AG10803 (cell line): Measurements from ENCODE around the gene EYS.

ENCODE experiments used
- DNase-seq: peaks from one replicate; pipeline ENCODE4 v3.0.0; 2010; ENCODE audit warnings: low read depth
- H3K4me3 ChIP-seq: 2 replicates; pipeline ENCODE4 v1.5.1; 2011; ENCODE audit warnings: mild to moderate bottlenecking, low read length, control low read depth
- TF ChIP-seq, protein P1 (sequence below): conservative IDR thresholded peaks from 2 replicates; pipeline ENCODE4 v1.5.1; 2011; ENCODE audit warnings: mild to moderate bottlenecking, low read length, control low read depth, inconsistent platforms

Gene EYS

DNA sequence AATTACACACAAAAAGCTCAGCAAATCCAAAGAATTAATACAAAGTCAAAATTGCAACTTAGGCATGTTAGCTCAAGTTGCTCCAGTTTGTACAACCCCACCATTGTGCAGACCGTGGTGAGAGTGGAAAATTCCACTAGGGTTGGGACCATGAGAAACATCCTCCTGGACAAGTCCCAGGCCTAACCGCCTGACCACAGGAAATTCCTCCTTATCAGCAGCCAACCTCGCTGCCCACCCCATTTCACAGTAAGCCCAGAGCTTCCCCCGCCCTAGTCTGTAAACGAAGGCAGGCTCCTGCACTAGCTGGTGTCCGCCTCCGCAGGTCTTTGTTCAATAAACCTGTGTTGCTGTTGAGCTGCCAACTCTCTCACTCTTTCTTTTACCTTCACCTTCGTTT lies 1023.3 kb downstream of the EYS start:
- TF ChIP-seq, protein P1, sequence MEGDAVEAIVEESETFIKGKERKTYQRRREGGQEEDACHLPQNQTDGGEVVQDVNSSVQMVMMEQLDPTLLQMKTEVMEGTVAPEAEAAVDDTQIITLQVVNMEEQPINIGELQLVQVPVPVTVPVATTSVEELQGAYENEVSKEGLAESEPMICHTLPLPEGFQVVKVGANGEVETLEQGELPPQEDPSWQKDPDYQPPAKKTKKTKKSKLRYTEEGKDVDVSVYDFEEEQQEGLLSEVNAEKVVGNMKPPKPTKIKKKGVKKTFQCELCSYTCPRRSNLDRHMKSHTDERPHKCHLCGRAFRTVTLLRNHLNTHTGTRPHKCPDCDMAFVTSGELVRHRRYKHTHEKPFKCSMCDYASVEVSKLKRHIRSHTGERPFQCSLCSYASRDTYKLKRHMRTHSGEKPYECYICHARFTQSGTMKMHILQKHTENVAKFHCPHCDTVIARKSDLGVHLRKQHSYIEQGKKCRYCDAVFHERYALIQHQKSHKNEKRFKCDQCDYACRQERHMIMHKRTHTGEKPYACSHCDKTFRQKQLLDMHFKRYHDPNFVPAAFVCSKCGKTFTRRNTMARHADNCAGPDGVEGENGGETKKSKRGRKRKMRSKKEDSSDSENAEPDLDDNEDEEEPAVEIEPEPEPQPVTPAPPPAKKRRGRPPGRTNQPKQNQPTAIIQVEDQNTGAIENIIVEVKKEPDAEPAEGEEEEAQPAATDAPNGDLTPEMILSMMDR: no peak
- no peak overlapping the region for H3K4me3 ChIP-seq
- DNase-seq: no peak

DNA sequence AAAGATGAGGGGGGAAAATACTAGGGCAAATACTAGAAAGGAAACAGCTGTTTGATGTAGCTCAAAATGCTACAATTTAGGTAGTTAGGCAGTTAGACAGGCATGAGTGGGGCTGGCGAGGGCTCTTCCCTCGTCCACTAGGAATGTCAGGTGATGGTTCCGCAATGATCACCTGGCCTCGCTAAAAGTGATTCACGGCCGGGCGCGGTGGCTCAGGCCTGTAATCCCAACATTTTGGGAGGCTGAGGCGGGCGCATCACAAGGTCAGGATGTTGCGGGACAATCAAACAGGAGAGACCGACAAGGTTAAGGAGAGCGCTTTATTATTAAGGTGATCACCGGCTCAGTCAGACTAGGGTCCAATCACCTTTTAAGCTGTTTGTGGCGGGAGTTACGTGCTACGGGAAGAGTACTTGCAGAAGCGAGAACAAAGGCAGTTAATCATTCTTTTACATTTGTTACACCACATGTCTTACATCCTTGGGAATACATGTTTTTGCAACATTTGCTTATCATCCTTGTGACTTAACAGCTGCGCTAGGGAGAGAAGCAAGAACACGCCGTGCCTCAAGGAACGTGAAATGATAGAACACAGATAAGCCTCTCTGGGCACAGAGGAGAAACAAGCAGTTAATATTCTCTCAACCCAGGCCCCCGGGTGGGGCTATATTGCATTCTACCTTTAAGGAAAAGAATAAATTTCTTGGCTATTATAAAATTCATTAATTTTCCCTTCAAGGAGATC lies 1025.4 kb downstream of the EYS start:
- H3K4me3 ChIP-seq: no peak overlapping the region
- TF ChIP-seq, protein P1: no peak
- DNase-seq: no peak

DNA sequence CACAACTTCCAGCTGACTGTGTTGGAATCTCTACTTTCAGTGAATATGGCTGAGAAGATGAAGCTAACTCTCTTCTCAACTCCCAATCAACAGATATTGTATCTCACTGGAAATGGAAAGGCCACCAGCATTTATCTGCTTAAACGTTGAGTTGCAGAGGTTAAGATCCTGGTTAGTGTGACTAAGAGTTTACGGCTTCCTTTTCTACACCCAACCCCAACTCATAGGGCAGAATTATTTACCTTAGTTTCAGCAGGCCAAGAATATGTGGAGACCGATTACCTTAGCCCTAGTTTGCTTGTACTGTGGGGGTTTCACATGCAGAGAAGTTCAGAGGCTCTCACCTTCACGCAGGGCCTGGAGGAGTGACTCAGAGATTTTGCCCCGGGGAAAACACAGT lies 1026.6 kb downstream of the EYS start:
- H3K4me3 ChIP-seq: no peak overlapping the region
- TF ChIP-seq, protein P1: no peak
- no peak for DNase-seq

DNA sequence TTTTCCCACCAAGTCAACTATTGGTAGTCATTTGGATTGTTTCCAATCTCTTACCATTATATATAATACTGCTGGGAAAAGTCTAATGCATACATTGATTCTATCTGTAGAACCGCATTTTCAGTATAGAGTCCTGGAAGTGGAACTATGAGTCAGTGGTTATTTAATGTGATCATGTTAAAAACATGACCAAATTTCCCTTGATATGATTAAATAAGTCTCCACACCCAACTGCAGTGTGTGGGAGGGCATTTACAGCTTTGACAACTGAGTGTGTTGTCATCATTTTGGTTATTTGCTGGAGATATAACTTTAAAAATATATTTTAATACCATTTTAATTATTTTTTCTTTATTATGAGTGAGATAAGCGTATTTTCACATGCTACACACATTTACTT lies 1027.6 kb downstream of the EYS start:
- DNase-seq: no peak
- TF ChIP-seq, protein P1: no peak
- H3K4me3 ChIP-seq: no peak overlapping the region

DNA sequence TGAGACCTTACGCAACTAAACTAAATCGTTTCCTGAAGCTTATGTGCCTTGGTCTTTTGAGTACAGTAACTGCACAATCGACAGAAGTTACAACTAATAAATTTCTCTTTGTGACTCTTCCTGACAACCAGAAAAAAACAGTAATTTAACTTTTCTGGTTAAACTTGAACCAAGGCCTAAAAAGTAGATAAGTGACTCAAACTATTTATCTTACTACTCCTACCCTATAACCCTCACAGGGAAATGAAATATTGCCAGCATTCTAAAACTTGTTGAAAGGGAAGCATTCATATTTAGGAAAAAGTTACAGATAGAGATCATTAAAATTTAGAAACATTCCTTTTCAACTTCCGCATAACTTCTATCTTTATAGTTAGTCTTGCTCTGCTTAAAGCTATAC lies 1034.4 kb downstream of the EYS start:
- DNase-seq: no peak
- TF ChIP-seq, protein P1: no peak
- no peak overlapping the region for H3K4me3 ChIP-seq

DNA sequence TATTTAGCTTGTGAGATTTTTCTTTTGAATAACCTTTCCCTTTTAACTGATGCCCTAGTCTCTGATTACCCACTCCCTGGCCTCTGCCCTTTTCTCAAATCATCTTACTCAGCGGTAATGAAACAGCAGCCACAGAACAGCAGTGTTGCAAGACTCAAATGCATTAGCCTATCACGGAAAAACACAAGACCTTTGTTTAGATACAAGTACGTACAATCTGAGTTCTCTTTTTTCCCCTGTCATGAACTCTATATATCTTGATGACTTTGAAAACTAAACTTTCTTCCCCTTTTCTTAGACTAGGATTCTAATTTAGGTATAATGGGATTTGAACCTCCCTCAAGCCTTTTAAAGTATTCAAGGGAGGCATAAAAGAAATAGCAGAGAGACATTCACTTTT lies 1034.9 kb downstream of the EYS start:
- DNase-seq: no peak
- TF ChIP-seq, protein P1: no peak
- no peak overlapping the region for H3K4me3 ChIP-seq

DNA sequence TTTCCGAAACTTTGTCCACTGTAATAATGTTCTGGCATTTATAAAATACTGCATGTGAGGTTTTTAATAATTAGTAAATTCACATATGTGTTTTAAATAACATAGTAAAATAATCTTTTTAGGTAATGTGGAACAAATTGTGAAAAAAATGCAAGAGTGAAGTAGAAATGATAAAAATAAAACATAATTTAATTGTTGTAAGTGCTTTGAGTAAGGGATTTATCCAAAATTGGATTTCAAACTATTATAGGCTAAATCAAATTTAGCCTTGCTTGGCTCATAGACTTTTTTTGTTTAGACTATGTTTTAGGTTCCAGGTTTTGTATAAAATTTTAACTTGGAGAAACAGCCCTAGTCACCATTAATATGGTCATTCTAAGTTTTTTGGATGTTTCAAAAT lies 1041.9 kb downstream of the EYS start:
- DNase-seq: no peak
- TF ChIP-seq, protein P1: no peak
- no peak overlapping the region for H3K4me3 ChIP-seq
